ENCODE data around the gene MYOZ2. TPM values are rescaled to one million over a fixed set of nuclear protein-coding genes. Genes with fewer than 3 reads are reported as not detected.

The MYOZ2 gene
- total RNA-seq, 1 donor from 2014 or later: 0.49 TPM

DNA sequence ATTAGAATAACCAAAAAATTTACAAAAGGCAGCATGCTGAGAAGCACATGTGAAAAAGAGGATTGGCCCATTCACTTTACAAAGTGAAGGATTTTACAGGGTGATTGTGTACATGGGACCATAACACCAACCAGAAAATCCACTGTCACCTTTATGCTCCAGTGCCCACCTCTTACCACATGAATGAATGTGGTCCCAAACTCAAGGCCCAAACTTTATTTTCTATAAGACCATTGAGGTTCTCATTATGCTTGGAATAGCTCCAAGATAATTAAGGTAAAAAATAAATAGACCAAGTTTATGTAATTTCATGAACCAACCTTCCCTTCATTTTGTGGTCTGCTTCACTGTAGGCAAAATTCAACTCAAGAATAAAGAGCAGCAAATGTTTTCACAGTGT, 24.3 kb upstream of the MYOZ2 start:
- no peaks in the 10 kb centered on the region for H3K27me3 ChIP-seq

DNA sequence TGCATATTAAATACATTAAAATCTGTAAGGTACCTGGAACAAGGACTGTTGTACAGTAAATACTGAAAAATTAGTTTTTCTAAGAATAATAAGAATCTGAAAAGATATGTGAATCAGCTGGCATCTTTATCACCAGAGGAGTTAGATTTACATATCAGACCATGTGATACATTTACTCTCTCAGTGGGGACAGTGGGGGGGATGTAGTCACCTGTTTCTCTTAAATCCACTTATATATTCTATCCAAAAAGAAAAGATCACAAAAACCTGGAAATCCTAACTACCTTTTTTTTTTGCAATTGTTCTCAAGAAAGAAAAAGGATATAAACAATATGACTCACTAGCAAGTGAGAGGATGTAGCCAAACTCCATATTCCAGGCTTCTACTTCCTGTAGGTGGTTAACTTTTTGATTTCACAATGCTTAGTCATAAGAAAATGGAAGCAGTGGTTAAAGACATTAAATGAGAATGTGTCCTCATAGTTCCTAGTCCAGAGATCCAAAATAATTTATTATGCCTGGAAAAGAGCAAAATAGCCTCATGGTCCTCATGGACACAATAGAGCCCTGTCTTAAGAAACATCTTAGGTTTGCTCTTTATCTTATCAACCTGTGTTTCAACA, 22.5 kb upstream of the MYOZ2 start:
- TF ChIP-seq, protein P1, sequence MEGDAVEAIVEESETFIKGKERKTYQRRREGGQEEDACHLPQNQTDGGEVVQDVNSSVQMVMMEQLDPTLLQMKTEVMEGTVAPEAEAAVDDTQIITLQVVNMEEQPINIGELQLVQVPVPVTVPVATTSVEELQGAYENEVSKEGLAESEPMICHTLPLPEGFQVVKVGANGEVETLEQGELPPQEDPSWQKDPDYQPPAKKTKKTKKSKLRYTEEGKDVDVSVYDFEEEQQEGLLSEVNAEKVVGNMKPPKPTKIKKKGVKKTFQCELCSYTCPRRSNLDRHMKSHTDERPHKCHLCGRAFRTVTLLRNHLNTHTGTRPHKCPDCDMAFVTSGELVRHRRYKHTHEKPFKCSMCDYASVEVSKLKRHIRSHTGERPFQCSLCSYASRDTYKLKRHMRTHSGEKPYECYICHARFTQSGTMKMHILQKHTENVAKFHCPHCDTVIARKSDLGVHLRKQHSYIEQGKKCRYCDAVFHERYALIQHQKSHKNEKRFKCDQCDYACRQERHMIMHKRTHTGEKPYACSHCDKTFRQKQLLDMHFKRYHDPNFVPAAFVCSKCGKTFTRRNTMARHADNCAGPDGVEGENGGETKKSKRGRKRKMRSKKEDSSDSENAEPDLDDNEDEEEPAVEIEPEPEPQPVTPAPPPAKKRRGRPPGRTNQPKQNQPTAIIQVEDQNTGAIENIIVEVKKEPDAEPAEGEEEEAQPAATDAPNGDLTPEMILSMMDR (IDR thresholded peaks at IDR 0.05): no peak
- peak; percentile 44 to 98 for TF ChIP-seq POLR2AphosphoS5 (IDR thresholded peaks at IDR 0.05; ENCODE audit: insufficient read depth in 1 of 2, low read depth in 1 of 2)
- H3K27me3 ChIP-seq: no peaks in the 10 kb centered on the region
- peak overlapping the region; percentile 25 for H3K27ac ChIP-seq
- H3K9me3 ChIP-seq: no peaks in the 10 kb centered on the region
- H3K36me3 ChIP-seq: no peaks in the 10 kb centered on the region
- intact Hi-C loops (cut with DNase I): no loop called here
- no peak for DNase-seq (ENCODE audit: extremely low spot score in 2 of 2)
- peaks cover 13% of the 10 kb centered on the region for H3K4me1 ChIP-seq
- H3K4me3 ChIP-seq: no peak overlapping the region

More for the DNA sequence above, 24.3 kb upstream of the MYOZ2 start:
- TF ChIP-seq POLR2A (IDR thresholded peaks at IDR 0.05): no peak
- TF ChIP-seq, protein P1 (IDR thresholded peaks at IDR 0.05): no peak
- no peak for TF ChIP-seq POLR2AphosphoS5 (IDR thresholded peaks at IDR 0.05; ENCODE audit: insufficient read depth in 1 of 2, low read depth in 1 of 2)
- intact Hi-C loops (cut with DNase I): no loop called here
- H3K4me3 ChIP-seq: no peak overlapping the region
- DNase-seq (ENCODE audit: extremely low spot score in 2 of 2): no peak
- H3K27ac ChIP-seq: no peak overlapping the region
- no peaks in the 10 kb centered on the region for H3K36me3 ChIP-seq
- H3K9me3 ChIP-seq: no peaks in the 10 kb centered on the region
- H3K4me1 ChIP-seq: peaks cover 12% of the 10 kb centered on the region

DNA sequence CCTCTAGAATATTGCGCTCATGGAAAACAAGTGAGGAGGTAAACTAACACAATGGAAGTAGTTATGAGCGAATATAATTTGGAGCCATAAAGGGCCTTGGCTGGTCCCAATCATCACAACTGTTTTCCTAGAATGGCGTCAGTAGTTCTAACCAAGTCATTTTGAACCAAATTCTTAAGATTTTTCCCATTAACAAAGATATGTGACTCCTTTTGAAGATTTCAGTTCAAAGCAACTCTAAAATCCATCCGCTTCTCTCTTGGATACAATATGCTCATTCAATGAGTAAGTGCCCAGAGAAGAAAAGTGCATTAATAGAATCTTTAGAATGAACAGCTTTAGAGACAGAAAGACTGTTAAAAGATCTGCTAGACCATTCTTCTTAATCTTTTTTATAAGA, 19.6 kb upstream of the MYOZ2 start:
- no peak for DNase-seq (ENCODE audit: extremely low spot score in 2 of 2)
- Histone ChIP-seq H3K9me3 (no peaks in the 10 kb centered on the region), H3K27me3 (no peaks in the 10 kb centered on the region), H3K27ac (peak overlapping the region; percentile 30), H3K36me3 (no peaks in the 10 kb centered on the region), H3K4me1 (peaks cover 13% of the 10 kb centered on the region), H3K4me3 (no peak overlapping the region)
- intact Hi-C loops (cut with DNase I): no loop called here
- no peak for TF ChIP-seq POLR2A (IDR thresholded peaks at IDR 0.05)
- TF ChIP-seq, protein P1 (IDR thresholded peaks at IDR 0.05): no peak
- no peak for TF ChIP-seq POLR2AphosphoS5 (IDR thresholded peaks at IDR 0.05; ENCODE audit: insufficient read depth in 1 of 2, low read depth in 1 of 2)

DNA sequence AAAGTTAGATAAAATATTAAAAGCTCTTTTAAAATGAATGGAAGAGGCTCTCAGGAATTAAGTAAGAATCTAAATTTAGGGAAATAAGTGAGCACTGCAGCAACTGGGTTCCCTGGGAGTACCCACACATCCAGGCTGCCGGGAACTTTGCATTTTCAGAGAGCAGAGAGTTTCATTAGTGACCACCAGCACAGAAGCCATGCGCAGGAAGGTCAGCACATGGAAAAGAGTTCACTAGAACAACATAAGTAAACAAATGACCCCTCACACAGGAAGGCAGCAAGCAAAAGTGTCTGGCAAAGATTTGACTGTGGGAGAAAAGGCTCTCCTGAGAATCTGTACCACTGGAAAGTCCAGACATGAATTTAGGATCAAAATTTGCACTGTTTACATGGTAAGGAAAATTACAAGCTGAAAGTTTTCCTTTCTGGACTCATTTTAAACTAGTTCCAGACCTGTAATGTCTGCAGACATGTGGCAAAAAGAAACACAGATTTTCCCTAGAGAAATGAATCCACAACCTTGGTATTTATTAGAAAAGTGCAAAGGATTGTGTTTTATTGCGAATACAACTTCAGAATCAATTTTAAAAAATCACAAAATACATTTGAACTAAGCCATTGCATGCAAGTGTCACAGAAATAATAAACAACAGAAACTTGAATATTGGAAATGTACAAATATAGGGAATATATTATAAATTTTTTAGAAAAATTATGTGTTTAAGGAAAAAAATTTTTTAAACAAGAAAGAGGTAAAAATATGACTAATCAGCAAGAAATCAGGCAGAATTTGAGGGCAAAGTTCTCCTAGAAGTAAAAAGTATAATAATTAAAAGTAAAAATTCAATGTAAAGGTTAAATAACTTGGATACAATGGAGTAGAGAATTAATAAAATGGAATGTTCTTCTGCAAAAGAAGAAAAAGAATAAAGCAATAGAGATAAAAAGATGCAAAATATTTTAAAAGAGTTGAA, 18.4 kb upstream of the MYOZ2 start:
- peak overlapping the region; percentile 30 for H3K27ac ChIP-seq
- no peaks in the 10 kb centered on the region for H3K36me3 ChIP-seq
- intact Hi-C loops (cut with DNase I): no loop called here

More for the DNA sequence above, 18.4 kb upstream of the MYOZ2 start:
- Histone ChIP-seq H3K9me3 (no peaks in the 10 kb centered on the region), H3K4me1 (peaks cover 13% of the 10 kb centered on the region), H3K4me3 (no peak overlapping the region), H3K27me3 (no peaks in the 10 kb centered on the region)
- DNase-seq (ENCODE audit: extremely low spot score in 2 of 2): no peak
- TF ChIP-seq POLR2AphosphoS5 (IDR thresholded peaks at IDR 0.05; ENCODE audit: insufficient read depth in 1 of 2, low read depth in 1 of 2) (peak in 1 of 2 donors; percentile 19), POLR2A (IDR thresholded peaks at IDR 0.05) (no peak)
- TF ChIP-seq, protein P1 (IDR thresholded peaks at IDR 0.05): no peak
